K562 (cell line): ENCODE data around the gene FKRP. TPM values are rescaled to one million over a fixed set of nuclear protein-coding genes. Genes with fewer than 3 reads are reported as not detected.

Source experiments
- BRCA1 ChIP-seq, 2 experiments: fragments of 450-650 bp in 1 of 2; sonication (generic) in 1 of 2; formaldehyde crosslinking in 1 of 2; IDR thresholded peaks; 2 replicates each; pipeline versions ENCODE4 v1.5.0 to v1.6.1; 2017 to 2020; ENCODE audit warnings: mild to moderate bottlenecking in 1 of 2, missing genetic modification reagents in 1 of 2
- CBX5 ChIP-seq: IDR thresholded peaks from 2 replicates; pipeline ENCODE4 v1.6.1; 2014; ENCODE audit warnings: low read depth, borderline replicate concordance
- FIP1L1 ChIP-seq: fragments of 200-400 bp; formaldehyde crosslinking; IDR thresholded peaks from 2 replicates; pipeline ENCODE4 v1.6.1; 2018; ENCODE audit warnings: mild to moderate bottlenecking, low read depth, low read length; ENCODE audit not compliant: poor library complexity, severe bottlenecking
- MBD2 ChIP-seq: sonication (generic); IDR thresholded peaks from 2 replicates; pipeline ENCODE4 v1.6.1; 2016; ENCODE audit warnings: low read depth, borderline replicate concordance
- MYBL2 ChIP-seq, 2 experiments: fragments of 450-650 bp in 1 of 2; sonication (generic) in 1 of 2; formaldehyde crosslinking in 1 of 2; IDR thresholded peaks; 2 replicates each; pipeline versions ENCODE4 v1.6.1 to v1.8.1; 2017 to 2022; ENCODE audit warnings: borderline replicate concordance in 1 of 2, inconsistent platforms in 1 of 2, low read depth in 1 of 2, mild to moderate bottlenecking in 1 of 2, missing genetic modification reagents in 1 of 2, moderate library complexity in 1 of 2
- RBBP5 ChIP-seq: fragments of 200-600 bp; sonication (generic); IDR thresholded peaks from 2 replicates; pipeline ENCODE4 v1.6.1; 2012; ENCODE audit warnings: borderline replicate concordance, mild to moderate bottlenecking, low read length, control low read depth, inconsistent platforms; ENCODE audit not compliant: insufficient read depth, poor library complexity, severe bottlenecking
- RFX5 ChIP-seq: IDR thresholded peaks from 2 replicates; pipeline ENCODE4 v1.6.1; 2011; ENCODE audit warnings: low read depth, mild to moderate bottlenecking, improper control_type of control experiment, low read length
- SMAD4 ChIP-seq: fragments of 250-450 bp; sonication (Bioruptor Pico); conservative IDR thresholded peaks from 2 replicates; pipeline ENCODE4 v1.8.0; 2021; ENCODE audit warnings: inconsistent platforms, mild to moderate bottlenecking, moderate library complexity
- SMARCB1 ChIP-seq: IDR thresholded peaks from 2 replicates; pipeline ENCODE4 v1.6.1; 2011; ENCODE audit warnings: improper control_type of control experiment, low read depth; ENCODE audit not compliant: insufficient read length
- TBL1XR1 ChIP-seq, 2 experiments: IDR thresholded peaks; 2 replicates each; pipeline ENCODE4 v1.6.1; 2012; ENCODE audit warnings: improper control_type of control experiment in 2 of 2, low read length in 2 of 2, mild to moderate bottlenecking in 1 of 2
- ZNF324 ChIP-seq: fragments of 250-450 bp; sonication (Bioruptor Pico); IDR thresholded peaks from 2 replicates; pipeline ENCODE4 v1.4.0; 2020; ENCODE audit warnings: mild to moderate bottlenecking
- ZNF561 ChIP-seq: fragments of 450-650 bp; formaldehyde crosslinking; conservative IDR thresholded peaks from 2 replicates; pipeline ENCODE4 v1.4.0; 2020; ENCODE audit warnings: mild to moderate bottlenecking, moderate library complexity
- polyA plus RNA-seq, 8 experiments: library from polyadenylated mRNA; depleted of rRNA in 4 of 8; stranded (reverse) in 5 of 8; unstranded in 3 of 8; fragments of >200 nt; fragmentation: Nextera tagmentation in 2 of 8; fragmentation: Illumina TruSeq in 1 of 8; extraction: Ambion mirVana in 2 of 8; extraction: Trizol in 1 of 8; gene quantifications; 2 replicates each; pipeline versions ENCODE4 v1.2.1 to v1.2.3, GENCODE V29; 2011 to 2014; ENCODE audit warnings: inconsistent platforms in 1 of 8, missing spikeins in 1 of 8
- total RNA-seq, 7 experiments: library from RNA; depleted of rRNA in 6 of 7; stranded (reverse); fragments of >200 nt in 6 of 7; fragmentation: Illumina TruSeq in 2 of 7; extraction: Trizol in 2 of 7; gene quantifications; 2 replicates each; pipeline versions ENCODE4 v1.2.1 to v1.2.3, GENCODE V29; 2011 to 2021; ENCODE audit warnings: low replicate concordance in 1 of 7
- TF ChIP-seq, protein P1 (sequence below), 2 experiments: fragments of 450-650 bp in 1 of 2; sonication (generic) in 1 of 2; formaldehyde crosslinking in 1 of 2; IDR thresholded peaks; 2 replicates each; pipeline versions ENCODE4 v1.7.1 to v1.9.0; 2016 to 2022; ENCODE audit warnings: inconsistent platforms in 1 of 2, mild to moderate bottlenecking in 1 of 2, missing genetic modification reagents in 1 of 2
- TF ChIP-seq, protein P2 (sequence below): fragments of 150-350 bp; conservative IDR thresholded peaks from 2 replicates; pipeline ENCODE4 v1.6.1; 2014; ENCODE audit warnings: low read length

Gene FKRP
- total and polyA plus RNA-seq, 9 of the 15 experiments (the other 6 are each of a cell fraction or from before 2014, with no cell fraction given): 0.68 to 16.1 (median 6.5) TPM

DNA sequence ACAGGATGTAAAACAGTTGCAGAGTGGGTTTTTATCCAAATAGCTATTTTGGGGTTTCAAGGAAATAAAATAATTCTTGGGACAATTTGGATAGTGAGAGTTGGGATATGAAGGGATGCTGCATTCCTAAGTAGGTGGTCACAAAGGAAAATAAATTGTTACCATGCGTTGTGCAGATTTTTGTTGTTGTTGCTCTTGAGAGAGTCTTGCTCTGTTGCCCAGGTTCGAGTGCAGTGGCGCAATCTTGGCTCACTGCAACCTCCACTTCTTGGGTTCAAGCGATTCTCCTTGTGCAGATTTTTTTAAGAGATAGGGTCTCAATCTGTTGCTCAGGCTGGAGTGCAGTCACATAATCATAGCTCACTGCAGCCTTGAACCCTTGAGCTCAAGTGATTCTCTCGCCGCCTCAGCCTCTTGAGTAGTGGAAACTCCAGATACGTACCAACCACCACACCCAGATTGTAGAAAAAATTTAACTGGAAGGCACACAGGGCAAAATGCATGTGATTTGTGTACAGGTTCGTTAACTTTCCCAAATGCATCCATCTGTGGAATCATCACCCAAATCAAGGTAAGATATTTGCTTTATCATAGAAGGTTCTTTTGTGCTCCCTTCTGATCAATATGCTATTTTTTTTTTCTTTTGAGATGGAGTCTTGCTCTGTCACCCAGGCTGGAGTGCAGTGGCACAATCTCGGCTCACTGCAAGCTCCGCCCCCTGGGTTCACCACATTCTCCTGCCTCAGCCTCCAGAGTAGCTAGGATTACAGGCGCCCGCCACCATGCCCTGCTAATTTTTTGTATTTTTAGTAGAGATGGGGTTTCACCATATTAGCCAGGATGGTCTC, 26.5 kb downstream of the FKRP start (continued):
- TF ChIP-seq, protein P1, sequence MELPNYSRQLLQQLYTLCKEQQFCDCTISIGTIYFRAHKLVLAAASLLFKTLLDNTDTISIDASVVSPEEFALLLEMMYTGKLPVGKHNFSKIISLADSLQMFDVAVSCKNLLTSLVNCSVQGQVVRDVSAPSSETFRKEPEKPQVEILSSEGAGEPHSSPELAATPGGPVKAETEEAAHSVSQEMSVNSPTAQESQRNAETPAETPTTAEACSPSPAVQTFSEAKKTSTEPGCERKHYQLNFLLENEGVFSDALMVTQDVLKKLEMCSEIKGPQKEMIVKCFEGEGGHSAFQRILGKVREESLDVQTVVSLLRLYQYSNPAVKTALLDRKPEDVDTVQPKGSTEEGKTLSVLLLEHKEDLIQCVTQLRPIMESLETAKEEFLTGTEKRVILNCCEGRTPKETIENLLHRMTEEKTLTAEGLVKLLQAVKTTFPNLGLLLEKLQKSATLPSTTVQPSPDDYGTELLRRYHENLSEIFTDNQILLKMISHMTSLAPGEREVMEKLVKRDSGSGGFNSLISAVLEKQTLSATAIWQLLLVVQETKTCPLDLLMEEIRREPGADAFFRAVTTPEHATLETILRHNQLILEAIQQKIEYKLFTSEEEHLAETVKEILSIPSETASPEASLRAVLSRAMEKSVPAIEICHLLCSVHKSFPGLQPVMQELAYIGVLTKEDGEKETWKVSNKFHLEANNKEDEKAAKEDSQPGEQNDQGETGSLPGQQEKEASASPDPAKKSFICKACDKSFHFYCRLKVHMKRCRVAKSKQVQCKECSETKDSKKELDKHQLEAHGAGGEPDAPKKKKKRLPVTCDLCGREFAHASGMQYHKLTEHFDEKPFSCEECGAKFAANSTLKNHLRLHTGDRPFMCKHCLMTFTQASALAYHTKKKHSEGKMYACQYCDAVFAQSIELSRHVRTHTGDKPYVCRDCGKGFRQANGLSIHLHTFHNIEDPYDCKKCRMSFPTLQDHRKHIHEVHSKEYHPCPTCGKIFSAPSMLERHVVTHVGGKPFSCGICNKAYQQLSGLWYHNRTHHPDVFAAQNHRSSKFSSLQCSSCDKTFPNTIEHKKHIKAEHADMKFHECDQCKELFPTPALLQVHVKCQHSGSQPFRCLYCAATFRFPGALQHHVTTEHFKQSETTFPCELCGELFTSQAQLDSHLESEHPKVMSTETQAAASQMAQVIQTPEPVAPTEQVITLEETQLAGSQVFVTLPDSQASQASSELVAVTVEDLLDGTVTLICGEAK (IDR thresholded peaks at IDR 0.05): no peak
- TF ChIP-seq, protein P1 (CRISPR knock-in tag; IDR thresholded peaks at IDR 0.05): no peak
- TF ChIP-seq BRCA1 (IDR thresholded peaks at IDR 0.05): no peak
- TF ChIP-seq BRCA1 (CRISPR knock-in tag; IDR thresholded peaks at IDR 0.05): no peak
- no peak for TF ChIP-seq TBL1XR1 (IDR thresholded peaks at IDR 0.05; ENCODE audit: low read length in 2 of 2)
- no peak for TF ChIP-seq ZNF561 (CRISPR knock-in tag)
- TF ChIP-seq CBX5: no peak
- TF ChIP-seq RFX5: no peak
- TF ChIP-seq FIP1L1: no peak
- TF ChIP-seq SMAD4 (CRISPR knock-in tag): no peak
- no peak for TF ChIP-seq RBBP5
- TF ChIP-seq, protein P2, sequence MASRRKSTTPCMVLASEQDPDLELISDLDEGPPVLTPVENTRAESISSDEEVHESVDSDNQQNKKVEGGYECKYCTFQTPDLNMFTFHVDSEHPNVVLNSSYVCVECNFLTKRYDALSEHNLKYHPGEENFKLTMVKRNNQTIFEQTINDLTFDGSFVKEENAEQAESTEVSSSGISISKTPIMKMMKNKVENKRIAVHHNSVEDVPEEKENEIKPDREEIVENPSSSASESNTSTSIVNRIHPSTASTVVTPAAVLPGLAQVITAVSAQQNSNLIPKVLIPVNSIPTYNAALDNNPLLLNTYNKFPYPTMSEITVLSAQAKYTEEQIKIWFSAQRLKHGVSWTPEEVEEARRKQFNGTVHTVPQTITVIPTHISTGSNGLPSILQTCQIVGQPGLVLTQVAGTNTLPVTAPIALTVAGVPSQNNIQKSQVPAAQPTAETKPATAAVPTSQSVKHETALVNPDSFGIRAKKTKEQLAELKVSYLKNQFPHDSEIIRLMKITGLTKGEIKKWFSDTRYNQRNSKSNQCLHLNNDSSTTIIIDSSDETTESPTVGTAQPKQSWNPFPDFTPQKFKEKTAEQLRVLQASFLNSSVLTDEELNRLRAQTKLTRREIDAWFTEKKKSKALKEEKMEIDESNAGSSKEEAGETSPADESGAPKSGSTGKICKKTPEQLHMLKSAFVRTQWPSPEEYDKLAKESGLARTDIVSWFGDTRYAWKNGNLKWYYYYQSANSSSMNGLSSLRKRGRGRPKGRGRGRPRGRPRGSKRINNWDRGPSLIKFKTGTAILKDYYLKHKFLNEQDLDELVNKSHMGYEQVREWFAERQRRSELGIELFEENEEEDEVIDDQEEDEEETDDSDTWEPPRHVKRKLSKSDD: no peak
- no peak for TF ChIP-seq ZNF324 (CRISPR knock-in tag)
- no peak for TF ChIP-seq SMARCB1
- TF ChIP-seq MBD2: no peak
- TF ChIP-seq MYBL2 (IDR thresholded peaks at IDR 0.05; ENCODE audit: low read depth): no peak
- TF ChIP-seq MYBL2 (CRISPR knock-in tag; IDR thresholded peaks at IDR 0.05; ENCODE audit: borderline replicate concordance): no peak
